Keratinocyte (primary cell): ENCODE results near the gene EVL. TPM values are rescaled to one million over a fixed set of nuclear protein-coding genes. Genes with fewer than 3 reads are reported as not detected.
"Not testable (repeated sequence)": the region's sequence is repeated elsewhere in the genome, so short reads cannot be mapped to it uniquely, and the experiment has no call there.

ENCODE experiments used
- DNase-seq: peaks from one replicate; pipeline ENCODE4 v3.0.0-alpha.2; 2011; ENCODE audit warnings: low read depth, missing footprints, low spot score
- FAIRE-seq: peaks from 2 replicates; lab custom pipeline; 2011; peaks lifted over from hg19 to GRCh38; lab: Jason Lieb, UNC
- H2AFZ ChIP-seq: 2 replicates; pipeline ENCODE4 v1.6.0; 2012; ENCODE audit warnings: low read length, control low read depth, inconsistent platforms; ENCODE audit not compliant: control insufficient read depth
- H3K27ac ChIP-seq: 2 replicates; pipeline ENCODE4 v1.5.1; 2011; ENCODE audit warnings: low read length; ENCODE audit not compliant: control insufficient read depth, insufficient read depth
- H3K27me3 ChIP-seq: 3 replicates; pipeline ENCODE4 v1.6.0; 2011; ENCODE audit warnings: low read length; ENCODE audit not compliant: control insufficient read depth, insufficient read depth; ENCODE audit errors: extremely low read depth
- H3K36me3 ChIP-seq, 2 experiments: 2 replicates in 1 of 2; 3 replicates in 1 of 2; pipeline ENCODE4 v1.5.1; 2011; ENCODE audit warnings: low read length in 2 of 2, mild to moderate bottlenecking in 1 of 2; ENCODE audit not compliant: control insufficient read depth in 2 of 2, insufficient read depth in 2 of 2; ENCODE audit errors: extremely low read depth in 1 of 2
- H3K4me1 ChIP-seq: 3 replicates; pipeline ENCODE4 v1.5.1; 2011; ENCODE audit warnings: low read length; ENCODE audit not compliant: control insufficient read depth, insufficient read depth; ENCODE audit errors: extremely low read depth
- H3K4me2 ChIP-seq: 3 replicates; pipeline ENCODE4 v1.6.0; 2011; ENCODE audit warnings: low read depth, low read length; ENCODE audit not compliant: control insufficient read depth, insufficient read depth; ENCODE audit errors: extremely low read depth
- H3K4me3 ChIP-seq, 3 experiments: fragments of 200-600 bp in 1 of 3; sonication (generic) in 1 of 3; 2 replicates in 2 of 3; 3 replicates in 1 of 3; pipeline ENCODE4 v1.5.1; 2011 to 2016; ENCODE audit warnings: low read length in 3 of 3, mild to moderate bottlenecking in 3 of 3, control low read depth in 2 of 3, inconsistent platforms in 1 of 3, low read depth in 1 of 3, mixed read lengths in 1 of 3, mixed run types in 1 of 3, moderate library complexity in 1 of 3; ENCODE audit not compliant: control insufficient read depth in 2 of 3, insufficient read depth in 2 of 3; ENCODE audit errors: extremely low read depth in 1 of 3
- H3K79me2 ChIP-seq: 2 replicates; pipeline ENCODE4 v1.6.0; 2012; ENCODE audit warnings: low read length; ENCODE audit not compliant: control insufficient read depth, insufficient read depth
- H3K9ac ChIP-seq: 3 replicates; pipeline ENCODE4 v1.6.0; 2011; ENCODE audit warnings: low read length; ENCODE audit not compliant: control insufficient read depth, insufficient read depth; ENCODE audit errors: extremely low read depth
- H3K9me1 ChIP-seq: 3 replicates; pipeline ENCODE4 v1.6.0; 2011; ENCODE audit warnings: low read length; ENCODE audit not compliant: control insufficient read depth, insufficient read depth; ENCODE audit errors: extremely low read depth
- H3K9me3 ChIP-seq: 2 replicates; pipeline ENCODE4 v1.5.1; 2012; ENCODE audit warnings: low read depth, low read length; ENCODE audit not compliant: control insufficient read depth
- H4K20me1 ChIP-seq: 3 replicates; pipeline ENCODE4 v1.6.0; 2011; ENCODE audit warnings: low read length; ENCODE audit not compliant: control insufficient read depth, insufficient read depth; ENCODE audit errors: extremely low read depth
- EZH2 ChIP-seq: IDR thresholded peaks from one replicate; pipeline ENCODE4 v1.6.1; 2012; ENCODE audit warnings: inconsistent platforms, mild to moderate bottlenecking, low read length, moderate library complexity
- dilution Hi-C: fragments of 300-500 bp; cut with MboI; formaldehyde crosslinking; loops from one replicate; pipeline ENCODE4 v1.7.0; 2020; ENCODE audit warnings: low sequenced_read_pairs; ENCODE audit not compliant: extremely low pct_ligation_motif_present
- polyA plus RNA-seq, 5 experiments: library from polyadenylated mRNA; depleted of rRNA in 3 of 5; stranded (reverse) in 3 of 5; stranded (forward) in 1 of 5; unstranded in 1 of 5; fragments of >200 nt; gene quantifications; 1 replicate in 1 of 5; 2 replicates in 3 of 5; 3 replicates in 1 of 5; pipeline versions ENCODE4 v1.2.1 to v1.2.3, GENCODE V29; 2011 to 2012; ENCODE audit warnings: missing spikeins in 2 of 5, low read depth in 1 of 5, low replicate concordance in 1 of 5
- TF ChIP-seq, protein P1 (sequence below), 3 experiments: IDR thresholded peaks in 1 of 3; conservative IDR thresholded peaks in 1 of 3; optimal IDR thresholded peaks in 1 of 3; 2 replicates in 2 of 3; 3 replicates in 1 of 3; pipeline versions ENCODE3 to v1.5.1; 2011; ENCODE audit warnings: low read length in 3 of 3, mild to moderate bottlenecking in 3 of 3, moderate library complexity in 2 of 3, control low read depth in 1 of 3, inconsistent platforms in 1 of 3; ENCODE audit not compliant: insufficient read depth in 2 of 3; ENCODE audit errors: extremely low read depth in 1 of 3

Gene EVL
- polyA plus RNA-seq, 1 donor (not counting 4 experiments of a cell fraction or from before 2014, with no cell fraction given): 12.0 TPM

DNA sequence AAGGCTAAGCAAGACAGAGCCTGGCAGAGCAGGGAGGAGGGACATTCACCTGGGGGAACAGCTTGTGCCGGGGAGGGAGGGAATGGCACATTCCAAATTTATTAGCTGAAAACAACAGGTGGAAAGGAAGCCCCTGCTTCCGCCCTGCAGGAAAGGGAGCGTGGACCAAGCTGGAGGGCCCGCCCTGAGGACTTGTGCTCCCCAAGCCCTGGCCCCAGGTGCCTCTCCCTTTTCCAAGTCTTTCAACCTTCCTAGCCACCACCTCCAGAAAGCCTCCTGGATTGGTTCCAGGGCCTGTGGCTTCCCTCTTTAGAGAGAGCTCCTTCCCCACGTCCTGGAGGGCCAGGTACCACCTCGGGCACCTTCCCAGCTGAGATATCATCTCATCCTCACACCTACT, 91.6 kb downstream of the EVL start:
- H3K36me3 ChIP-seq: no peaks in the 10 kb centered on the region
- FAIRE-seq (no peak), DNase-seq (no peak)
- H3K79me2 ChIP-seq: no peaks in the 10 kb centered on the region
- H3K9me3 ChIP-seq: peaks cover 10% of the 10 kb centered on the region
- H2AFZ ChIP-seq: no peak overlapping the region
- H3K9ac ChIP-seq: no peak overlapping the region
- no peaks in the 10 kb centered on the region for H3K9me1 ChIP-seq
- no peak for TF ChIP-seq EZH2
- TF ChIP-seq, protein P1, sequence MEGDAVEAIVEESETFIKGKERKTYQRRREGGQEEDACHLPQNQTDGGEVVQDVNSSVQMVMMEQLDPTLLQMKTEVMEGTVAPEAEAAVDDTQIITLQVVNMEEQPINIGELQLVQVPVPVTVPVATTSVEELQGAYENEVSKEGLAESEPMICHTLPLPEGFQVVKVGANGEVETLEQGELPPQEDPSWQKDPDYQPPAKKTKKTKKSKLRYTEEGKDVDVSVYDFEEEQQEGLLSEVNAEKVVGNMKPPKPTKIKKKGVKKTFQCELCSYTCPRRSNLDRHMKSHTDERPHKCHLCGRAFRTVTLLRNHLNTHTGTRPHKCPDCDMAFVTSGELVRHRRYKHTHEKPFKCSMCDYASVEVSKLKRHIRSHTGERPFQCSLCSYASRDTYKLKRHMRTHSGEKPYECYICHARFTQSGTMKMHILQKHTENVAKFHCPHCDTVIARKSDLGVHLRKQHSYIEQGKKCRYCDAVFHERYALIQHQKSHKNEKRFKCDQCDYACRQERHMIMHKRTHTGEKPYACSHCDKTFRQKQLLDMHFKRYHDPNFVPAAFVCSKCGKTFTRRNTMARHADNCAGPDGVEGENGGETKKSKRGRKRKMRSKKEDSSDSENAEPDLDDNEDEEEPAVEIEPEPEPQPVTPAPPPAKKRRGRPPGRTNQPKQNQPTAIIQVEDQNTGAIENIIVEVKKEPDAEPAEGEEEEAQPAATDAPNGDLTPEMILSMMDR (optimal IDR thresholded peaks at IDR 0.05 in 1 of 3, IDR thresholded peaks at IDR 0.05 in 1 of 3, conservative IDR thresholded peaks at IDR 0.05 in 1 of 3; ENCODE audit: extremely low read depth in 1 of 3, insufficient read depth in 2 of 3, low read length in 3 of 3): no peak
- no peak overlapping the region for H3K4me3 ChIP-seq
- peaks cover 14% of the 10 kb centered on the region for H3K4me1 ChIP-seq
- no peak overlapping the region for H3K27ac ChIP-seq
- H3K4me2 ChIP-seq: no peak overlapping the region
- peaks cover 30% of the 10 kb centered on the region for H3K27me3 ChIP-seq
- H4K20me1 ChIP-seq: no peaks in the 10 kb centered on the region
- dilution Hi-C loops: no loop called here

DNA sequence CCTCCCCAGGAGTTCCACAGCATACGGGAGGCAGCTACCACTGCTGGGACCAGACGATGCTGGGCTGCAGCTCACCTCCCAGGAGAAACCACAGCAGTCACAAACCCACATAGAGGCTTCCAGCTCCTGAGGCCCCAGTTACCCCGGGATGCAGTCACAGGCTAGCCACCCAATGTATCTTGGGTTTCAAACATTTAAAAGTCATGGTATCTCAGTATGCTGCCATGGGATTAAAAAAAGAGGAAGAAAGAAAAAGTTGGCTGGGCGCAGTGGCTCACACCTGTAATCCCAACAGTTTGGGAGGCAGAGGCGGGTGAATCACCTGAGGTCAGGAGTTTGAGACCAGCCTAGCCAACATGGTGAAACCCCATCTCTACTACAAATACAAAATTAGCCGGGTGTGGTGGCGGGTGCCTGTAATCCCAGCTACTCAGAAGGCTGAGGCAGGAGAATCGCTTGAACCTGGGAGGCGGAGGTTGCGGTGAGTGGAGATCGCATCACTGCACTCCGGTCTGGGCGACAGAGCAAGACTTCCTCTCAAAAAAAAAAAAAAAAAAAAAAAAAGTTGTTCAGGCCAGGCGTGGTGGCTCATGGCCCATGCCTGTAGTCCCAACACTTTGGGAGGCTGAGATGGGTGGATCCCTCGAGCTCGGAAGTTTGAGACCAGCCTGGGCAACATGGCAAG, 92.5 kb downstream of the EVL start:
- H3K4me3 ChIP-seq, H3K9me3 ChIP-seq, H3K4me2 ChIP-seq, H3K9me1 ChIP-seq, H3K9ac ChIP-seq, dilution Hi-C loops, DNase-seq, H3K36me3 ChIP-seq, H4K20me1 ChIP-seq, H3K79me2 ChIP-seq, FAIRE-seq, H2AFZ ChIP-seq, H3K27ac ChIP-seq: not testable (repeated sequence)
- Histone ChIP-seq H3K27me3 (peaks cover 30% of the 10 kb centered on the region), H3K4me1 (peaks cover 14% of the 10 kb centered on the region)
